PC-9 (cell line): ENCODE data around the gene COL4A3.

ENCODE experiments used
- CTCF ChIP-seq: fragments of 200-600 bp; sonication (generic); conservative IDR thresholded peaks from 2 replicates; pipeline ENCODE4 v1.6.1; 2017; ENCODE audit warnings: mixed run types, antibody characterized with exemption, mild to moderate bottlenecking, moderate library complexity
- EZH2 ChIP-seq: fragments of 200-600 bp; sonication (generic); IDR thresholded peaks from 2 replicates; pipeline ENCODE4 v1.8.0; 2017; ENCODE audit warnings: antibody characterized with exemption, low read depth

GRCh38 chr2:227317834-227318233, 153.4 kb downstream of the COL4A3 start:
- no peak for TF ChIP-seq CTCF
- no peak for TF ChIP-seq EZH2
